OCI-LY7 (cell line): ENCODE data around the gene ACBD6. TPM values are rescaled to one million over a fixed set of nuclear protein-coding genes. Genes with fewer than 3 reads are reported as not detected.

Experiments
- BruUV-seq: library from RNA; stranded (reverse); fragments of 400-500 nt; replicated peaks from 2 replicates; lab custom pipeline; 2021; lab: Mats Ljungman, UMichigan
- CTCF ChIA-PET: fragments of 300-600 bp; sonication (Branson Sonifier 250); formaldehyde crosslinking; loops from one replicate; lab custom pipeline; 2022; ENCODE audit warnings: antibody characterized with exemption; ENCODE audit not compliant: unreplicated experiment; lab: Charles Lee
- POLR2A ChIA-PET: fragments of 300-600 bp; sonication (Branson Sonifier 250); formaldehyde crosslinking; loops from one replicate; lab custom pipeline; 2022; ENCODE audit warnings: antibody characterized with exemption; lab: Charles Lee
- DNase-seq: peaks from one replicate; pipeline ENCODE4 v3.0.0-alpha.2; 2015; ENCODE audit warnings: low spot score
- H2AFZ ChIP-seq: fragments of 200-600 bp; sonication (generic), shearing (Covaris generic); 2 replicates; pipeline ENCODE4 v1.6.1; 2014; ENCODE audit warnings: mild to moderate bottlenecking, antibody characterized with exemption, low read length, moderate library complexity
- H3K27ac ChIP-seq: fragments of 200-600 bp; sonication (generic); 2 replicates; pipeline ENCODE4 v1.5.1; 2014; ENCODE audit warnings: mixed run types, low read depth, mild to moderate bottlenecking, moderate library complexity, low read length, inconsistent platforms; ENCODE audit not compliant: poor library complexity, severe bottlenecking
- H3K36me3 ChIP-seq: fragments of 200-600 bp; sonication (generic); 2 replicates; pipeline ENCODE4 v1.6.1; 2014; ENCODE audit warnings: mild to moderate bottlenecking, antibody characterized with exemption, low read length, moderate library complexity, mixed read lengths; ENCODE audit not compliant: insufficient read depth
- H3K4me1 ChIP-seq: fragments of 200-600 bp; sonication (generic); 2 replicates; pipeline ENCODE4 v1.5.1; 2014; ENCODE audit warnings: mild to moderate bottlenecking, low read length; ENCODE audit not compliant: insufficient read depth, poor library complexity, severe bottlenecking
- H3K4me2 ChIP-seq: fragments of 200-600 bp; sonication (generic); 2 replicates; pipeline ENCODE4 v1.6.1; 2014; ENCODE audit warnings: mild to moderate bottlenecking, low read length
- H3K4me3 ChIP-seq: fragments of 200-600 bp; sonication (generic); 2 replicates; pipeline ENCODE4 v1.5.1; 2014; ENCODE audit warnings: mild to moderate bottlenecking, low read depth, low read length; ENCODE audit not compliant: poor library complexity, severe bottlenecking
- H3K79me2 ChIP-seq: fragments of 200-600 bp; sonication (generic); 2 replicates; pipeline ENCODE4 v1.6.1; 2016; ENCODE audit warnings: low read depth, mild to moderate bottlenecking, low read length, moderate library complexity, mixed read lengths; ENCODE audit not compliant: insufficient read depth
- H3K9me2 ChIP-seq: fragments of 200-600 bp; sonication (generic); 2 replicates; pipeline ENCODE4 v1.6.1; 2016; ENCODE audit warnings: mild to moderate bottlenecking, low read length, mixed read lengths; ENCODE audit not compliant: insufficient read depth
- H3K9me3 ChIP-seq: fragments of 200-600 bp; sonication (generic); 2 replicates; pipeline ENCODE4 v1.6.1; 2014; ENCODE audit warnings: mild to moderate bottlenecking, mixed run types, low read length, mixed read lengths
- H4K20me1 ChIP-seq: fragments of 200-600 bp; sonication (generic); 2 replicates; pipeline ENCODE4 v1.6.1; 2014; ENCODE audit warnings: mild to moderate bottlenecking, antibody characterized with exemption, low read length, moderate library complexity, mixed read lengths; ENCODE audit not compliant: insufficient read depth
- EZH2phosphoT487 ChIP-seq: fragments of 200-600 bp; sonication (generic); IDR thresholded peaks from 2 replicates; pipeline ENCODE4 v1.6.1; 2018; ENCODE audit warnings: low read depth, borderline replicate concordance, mild to moderate bottlenecking, mixed run types, antibody characterized with exemption, low read length, moderate library complexity, mixed read lengths
- intact Hi-C: fragments of 100-400 bp; cut with micrococcal nuclease; formaldehyde crosslinking; loops from one replicate; pipeline ENCODE4 v1.10.0; 2022; ENCODE audit not compliant: unreplicated experiment
- total RNA-seq, 2 experiments: library from RNA; depleted of rRNA in 1 of 2; stranded (reverse); fragments of >200 nt in 1 of 2; shearing (Covaris generic) in 1 of 2; gene quantifications; 2 replicates each; pipeline ENCODE4 v1.2.3, GENCODE V29; 2014 to 2022
- TF ChIP-seq, protein P1 (sequence below): fragments of 200-600 bp; sonication (generic); conservative IDR thresholded peaks from 2 replicates; pipeline ENCODE4 v1.5.1; 2014; ENCODE audit warnings: mild to moderate bottlenecking, antibody characterized with exemption, low read length, moderate library complexity, mixed read lengths

ACBD6 gene
- total RNA-seq, 2 experiments from 2014 or later, result 61.2 to 78.4 TPM

DNA sequence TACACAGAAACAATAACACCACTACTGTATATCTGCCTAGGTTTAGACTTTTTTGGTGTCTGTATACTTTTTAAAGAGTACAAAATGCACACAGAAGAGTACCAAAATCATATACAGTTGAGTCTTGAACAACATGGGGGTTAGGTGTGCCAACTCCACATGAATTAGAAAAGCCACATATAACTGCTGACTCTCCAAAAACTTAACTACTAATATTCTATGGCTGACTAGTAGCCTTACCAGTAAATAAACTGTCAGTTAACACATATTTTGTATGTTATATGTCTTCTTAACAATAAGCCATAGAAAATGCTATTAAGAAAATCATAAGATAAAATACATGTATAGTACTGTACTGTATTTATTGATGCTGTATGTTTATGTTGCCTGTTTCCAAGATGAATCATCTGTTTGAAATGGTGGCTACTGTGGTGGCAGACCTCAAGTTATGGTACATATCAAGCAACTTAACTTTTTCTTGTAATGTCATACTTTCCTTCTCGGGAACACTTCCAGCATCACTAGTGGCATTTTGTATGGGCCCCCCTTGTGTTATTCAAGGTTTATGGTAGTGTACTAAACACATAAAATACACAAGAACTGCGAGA lies 201.1 kb downstream of the ACBD6 start:
- Histone ChIP-seq H3K36me3 (0 out of 2 replicates have a peak, but pooled peaks cover under 1% of the 10 kb centered on the region), H3K4me3 (no peak overlapping the region), H3K9me3 (no peaks in the 10 kb centered on the region), H3K4me1 (no peaks in the 10 kb centered on the region), H4K20me1 (no peaks in the 10 kb centered on the region), H3K27ac (no peak overlapping the region), H3K9me2 (no peaks in the 10 kb centered on the region), H2AFZ (no peak overlapping the region), H3K79me2 (no peaks in the 10 kb centered on the region), H3K4me2 (no peak overlapping the region)
- no TSS peak for BruUV-seq
- DNase-seq, result no peak
- POLR2A ChIA-PET, result no interaction called here
- no peak for TF ChIP-seq EZH2phosphoT487
- TF ChIP-seq, protein P1, sequence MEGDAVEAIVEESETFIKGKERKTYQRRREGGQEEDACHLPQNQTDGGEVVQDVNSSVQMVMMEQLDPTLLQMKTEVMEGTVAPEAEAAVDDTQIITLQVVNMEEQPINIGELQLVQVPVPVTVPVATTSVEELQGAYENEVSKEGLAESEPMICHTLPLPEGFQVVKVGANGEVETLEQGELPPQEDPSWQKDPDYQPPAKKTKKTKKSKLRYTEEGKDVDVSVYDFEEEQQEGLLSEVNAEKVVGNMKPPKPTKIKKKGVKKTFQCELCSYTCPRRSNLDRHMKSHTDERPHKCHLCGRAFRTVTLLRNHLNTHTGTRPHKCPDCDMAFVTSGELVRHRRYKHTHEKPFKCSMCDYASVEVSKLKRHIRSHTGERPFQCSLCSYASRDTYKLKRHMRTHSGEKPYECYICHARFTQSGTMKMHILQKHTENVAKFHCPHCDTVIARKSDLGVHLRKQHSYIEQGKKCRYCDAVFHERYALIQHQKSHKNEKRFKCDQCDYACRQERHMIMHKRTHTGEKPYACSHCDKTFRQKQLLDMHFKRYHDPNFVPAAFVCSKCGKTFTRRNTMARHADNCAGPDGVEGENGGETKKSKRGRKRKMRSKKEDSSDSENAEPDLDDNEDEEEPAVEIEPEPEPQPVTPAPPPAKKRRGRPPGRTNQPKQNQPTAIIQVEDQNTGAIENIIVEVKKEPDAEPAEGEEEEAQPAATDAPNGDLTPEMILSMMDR, result no peak
- CTCF ChIA-PET, result no interaction called here
- intact Hi-C loops, result no loop called here

DNA sequence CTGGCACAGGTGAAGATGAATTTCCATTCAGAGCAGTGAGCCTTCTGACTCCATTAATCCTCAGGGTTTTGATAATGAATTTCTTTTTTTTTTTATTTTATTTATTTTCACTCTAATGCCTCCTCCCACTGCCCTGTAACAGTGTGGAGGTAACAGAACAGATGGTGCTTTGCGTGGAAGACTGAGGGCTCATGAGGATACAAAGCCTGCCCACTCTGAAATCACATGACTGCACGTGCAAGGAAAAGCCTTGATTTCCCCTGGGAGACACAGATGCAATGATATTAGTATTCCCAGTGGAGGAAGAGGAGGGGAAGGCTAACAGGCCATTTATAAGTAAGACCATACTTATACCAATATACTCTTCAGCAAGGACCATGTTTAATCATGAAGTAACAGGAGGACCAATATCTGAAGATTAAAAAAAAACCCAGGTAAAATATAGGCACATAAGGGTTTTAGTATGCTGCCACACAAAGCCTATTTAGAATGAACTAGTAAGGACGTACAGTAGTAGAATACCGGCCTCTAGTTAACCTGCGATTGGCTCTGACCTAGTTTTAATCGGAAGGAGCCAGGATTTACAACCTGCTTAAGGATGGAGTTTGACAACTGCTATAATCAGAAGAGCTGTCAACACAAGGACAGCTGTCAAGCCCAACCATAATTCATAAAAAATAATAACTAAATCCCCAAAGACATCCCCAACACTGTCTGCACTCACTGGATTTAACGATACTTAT lies 202.7 kb downstream of the ACBD6 start:
- CTCF ChIA-PET, result no interaction called here
- no TSS peak for BruUV-seq
- H3K27ac ChIP-seq, result no peak overlapping the region
- H3K4me2 ChIP-seq, result no peak overlapping the region
- no peak overlapping the region for H3K4me3 ChIP-seq
- TF ChIP-seq, protein P1, result no peak
- TF ChIP-seq EZH2phosphoT487, result no peak
- H3K36me3 ChIP-seq, result no peaks in the 10 kb centered on the region
- H3K4me1 ChIP-seq, result no peaks in the 10 kb centered on the region
- H2AFZ ChIP-seq, result no peak overlapping the region
- no peaks in the 10 kb centered on the region for H4K20me1 ChIP-seq
- POLR2A ChIA-PET, result no interaction called here
- no peak for DNase-seq
- no peaks in the 10 kb centered on the region for H3K9me2 ChIP-seq
- H3K9me3 ChIP-seq, result no peaks in the 10 kb centered on the region
- intact Hi-C loops, result no loop called here
- H3K79me2 ChIP-seq, result no peaks in the 10 kb centered on the region

DNA sequence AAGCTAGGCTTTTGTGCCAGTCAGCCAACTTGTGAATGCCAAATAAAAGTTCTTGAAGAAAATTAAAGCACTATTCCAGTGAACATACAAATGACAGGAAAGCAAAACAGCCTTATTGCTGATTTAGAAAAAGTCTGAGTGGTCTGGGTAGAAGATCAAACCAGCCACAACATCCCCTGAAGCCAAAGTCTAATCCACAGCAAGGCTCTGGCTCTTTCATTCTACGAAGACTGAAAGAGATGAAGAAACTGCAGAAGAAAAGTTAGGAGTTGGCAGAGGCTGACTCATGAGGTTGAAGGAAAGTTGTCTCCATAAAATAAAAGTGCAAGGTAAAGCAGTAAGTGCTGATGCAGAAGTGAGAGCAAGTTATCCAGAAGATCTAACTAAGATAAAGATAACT lies 206.4 kb downstream of the ACBD6 start:
- CTCF ChIA-PET, result no interaction called here
- no peak for TF ChIP-seq EZH2phosphoT487
- TF ChIP-seq, protein P1, result no peak
- POLR2A ChIA-PET, result no interaction called here

More for the DNA sequence above, 206.4 kb downstream of the ACBD6 start:
- no peak overlapping the region for H3K4me2 ChIP-seq
- no peak overlapping the region for H2AFZ ChIP-seq
- no TSS peak for BruUV-seq
- no peaks in the 10 kb centered on the region for H3K79me2 ChIP-seq
- no peaks in the 10 kb centered on the region; the same call in 1 of the 2 replicates for H3K36me3 ChIP-seq
- H3K9me3 ChIP-seq, result no peaks in the 10 kb centered on the region
- intact Hi-C loops, result no loop called here
- DNase-seq, result no peak
- H3K4me3 ChIP-seq, result no peak overlapping the region
- no peak overlapping the region for H3K27ac ChIP-seq
- H3K9me2 ChIP-seq, result no peaks in the 10 kb centered on the region
- no peaks in the 10 kb centered on the region for H3K4me1 ChIP-seq
- no peaks in the 10 kb centered on the region for H4K20me1 ChIP-seq
